Left forelimb (tissue), 1 donor: Measurements from ENCODE around the gene HESX1.

Experiments
- DNase-seq: peaks from one replicate; pipeline ENCODE4 v3.0.0-alpha.2; 2018; ENCODE audit warnings: low spot score

Gene HESX1

DNA sequence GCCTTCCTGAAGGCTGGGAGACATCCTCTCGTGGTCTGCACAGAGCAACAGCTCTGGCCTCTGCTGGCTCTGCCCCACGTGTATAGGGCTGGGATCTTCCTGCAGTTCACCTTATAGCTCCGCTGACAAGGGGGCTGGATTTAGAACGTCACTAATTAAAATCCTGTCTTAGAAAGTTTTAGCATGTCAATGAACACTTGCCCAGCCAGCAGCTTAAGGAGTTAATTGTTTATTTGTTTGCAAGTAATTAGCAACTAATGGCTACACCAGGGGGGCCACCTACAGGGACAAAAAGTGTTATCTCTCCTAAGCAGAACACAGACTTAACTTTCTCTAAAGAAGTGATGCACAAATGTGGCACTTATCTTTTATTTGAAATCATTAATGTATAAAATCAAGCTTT, at the start of gene HESX1:
Gene HESX1, minus strand, starts transcription at position 84 of the 403 bp plus-strand sequence. Its CDS starts 60 bp downstream, at position 24.
- DNase-seq, result no peak

DNA sequence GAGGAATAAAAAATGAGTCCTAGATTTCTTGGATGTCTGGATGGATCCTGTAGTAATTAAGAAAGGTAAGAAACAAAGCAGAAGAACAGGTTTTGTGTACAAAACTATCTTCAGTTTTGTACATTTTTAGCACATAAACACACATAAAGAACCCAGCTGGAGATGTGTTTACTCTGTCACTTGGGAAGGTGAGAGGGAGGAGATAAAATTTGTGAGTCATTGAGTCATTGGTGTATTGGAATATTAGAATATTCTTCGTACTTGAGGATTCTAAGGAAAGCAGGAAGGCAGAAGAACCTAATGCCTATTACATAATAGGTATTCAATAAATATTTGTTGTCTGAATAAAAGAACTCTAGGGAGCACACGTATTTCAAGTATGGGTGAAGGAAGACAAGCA, 45.2 kb upstream of the HESX1 start:
- no peak for DNase-seq

DNA sequence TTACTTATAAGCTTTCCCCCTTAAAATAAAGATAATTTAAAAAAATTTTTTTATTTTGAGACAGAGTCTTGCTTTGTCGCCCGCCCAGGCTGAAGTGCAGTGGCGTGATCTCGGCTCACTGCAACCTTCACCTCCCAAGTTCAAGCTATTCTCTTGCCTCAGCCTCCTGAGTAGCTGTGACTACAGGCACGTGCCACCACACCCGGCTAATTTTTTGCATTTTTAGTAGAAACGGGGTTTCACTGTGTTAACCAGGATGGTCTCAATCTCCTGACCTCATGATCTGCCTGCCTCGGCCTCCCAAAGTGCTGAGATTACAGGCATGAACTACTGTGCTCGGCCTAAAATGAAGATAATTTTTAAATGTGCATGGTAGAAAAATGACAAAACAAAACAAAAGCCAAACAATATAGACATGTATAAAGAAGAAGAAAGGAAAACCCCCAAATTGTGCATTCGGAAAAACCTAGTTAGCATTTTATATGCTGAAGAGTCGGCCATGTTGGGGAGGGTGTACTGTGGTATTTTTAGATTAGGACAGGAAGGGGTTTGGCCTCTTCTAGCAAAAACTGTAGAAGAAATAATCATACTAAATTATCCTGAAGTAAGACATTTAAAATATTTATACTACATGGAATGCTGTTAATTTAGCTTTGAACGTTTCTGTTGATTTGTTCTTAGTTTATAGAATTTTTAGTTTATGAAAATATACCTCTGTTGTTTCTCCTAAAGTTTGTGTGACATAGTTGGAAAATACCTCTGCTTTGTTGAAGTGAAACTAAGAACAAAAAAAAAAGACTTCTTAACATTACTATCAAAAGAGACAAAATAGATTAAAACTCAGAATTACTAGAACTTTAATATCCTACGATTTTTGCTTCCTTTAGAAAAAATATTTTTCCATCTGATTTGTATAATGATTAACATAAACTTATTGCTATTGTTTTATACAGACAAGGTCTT, 35.1 kb upstream of the HESX1 start:
- no peak for DNase-seq

DNA sequence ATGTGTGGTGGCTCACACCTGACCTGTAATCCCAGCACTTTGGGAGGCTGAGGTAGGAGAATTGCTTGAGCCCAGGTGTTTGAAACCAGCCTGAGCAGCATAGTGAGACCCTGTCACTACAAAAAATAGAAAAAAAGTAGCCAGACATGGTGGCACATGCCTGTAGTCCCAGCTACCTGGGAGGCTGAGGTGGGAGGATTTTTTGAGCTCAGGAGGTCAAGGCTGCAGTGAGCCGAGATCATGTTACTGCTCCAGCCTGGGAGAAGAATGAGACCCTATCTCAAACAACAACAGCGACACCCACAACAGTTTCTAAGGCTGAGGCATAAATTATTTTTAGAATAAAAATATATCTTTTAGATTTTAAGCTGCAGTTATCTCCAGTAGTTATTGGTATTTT, 34.0 kb upstream of the HESX1 start:
- no peak for DNase-seq

DNA sequence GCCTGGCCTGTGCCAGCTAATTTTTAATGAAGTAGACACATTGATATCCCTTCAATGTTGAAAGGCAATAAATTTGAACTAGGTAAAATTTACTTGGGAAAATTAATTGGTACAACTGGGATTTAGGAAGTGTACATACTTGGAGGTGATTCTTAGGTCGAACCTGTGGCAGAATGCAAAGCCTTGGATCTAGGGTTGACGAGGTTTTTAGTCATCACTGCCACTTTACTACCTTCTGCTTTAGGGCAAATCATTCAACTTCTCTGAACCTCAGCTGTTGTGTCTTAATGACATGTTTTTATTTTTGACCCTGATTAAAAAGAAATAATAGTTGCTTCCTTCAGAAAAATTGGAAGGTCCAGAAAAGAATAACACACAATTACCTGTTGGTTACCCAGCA, 30.2 kb upstream of the HESX1 start:
- DNase-seq, result no peak

DNA sequence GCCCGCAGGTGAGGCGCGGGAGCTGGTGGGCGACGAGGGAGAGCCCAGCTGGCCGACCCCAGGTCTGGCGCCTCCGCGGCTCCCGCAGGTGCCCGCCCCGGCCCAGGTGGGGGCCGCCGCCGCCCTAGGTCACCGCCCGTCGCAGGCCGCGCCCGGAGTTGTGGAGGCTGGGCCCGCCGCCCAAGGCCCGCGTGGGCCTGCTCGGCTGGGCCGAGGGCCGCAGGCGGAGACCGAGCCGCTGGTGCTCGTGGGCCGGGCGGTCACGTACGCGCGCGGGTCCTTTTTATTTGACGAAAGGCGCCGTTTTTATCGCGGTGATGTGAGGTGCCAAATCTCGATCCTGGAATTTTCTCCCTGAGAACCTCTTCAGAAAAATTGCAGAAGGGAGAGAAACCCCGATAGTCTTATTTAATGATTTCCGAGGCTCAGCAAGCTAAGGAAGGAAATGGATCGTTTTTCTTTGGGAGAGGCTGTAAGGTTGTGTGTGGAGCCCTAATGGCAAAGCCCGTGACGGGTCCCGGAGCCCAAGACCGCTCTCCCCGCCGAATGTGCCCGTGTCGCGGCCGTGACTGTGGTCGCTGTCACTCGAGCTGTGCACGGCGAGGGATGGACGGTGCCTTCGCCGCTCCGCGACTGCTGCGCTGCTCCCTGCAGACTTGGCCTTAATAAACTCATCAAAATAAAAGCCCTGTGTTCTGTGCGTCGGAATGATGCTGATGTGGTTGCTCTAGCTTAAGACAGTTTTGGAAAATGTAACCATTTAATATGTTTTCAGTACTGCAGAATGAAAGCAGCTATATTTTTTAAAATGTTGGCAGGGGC, 28.4 kb upstream of the HESX1 start:
- DNase-seq, result peak; percentile 76

DNA sequence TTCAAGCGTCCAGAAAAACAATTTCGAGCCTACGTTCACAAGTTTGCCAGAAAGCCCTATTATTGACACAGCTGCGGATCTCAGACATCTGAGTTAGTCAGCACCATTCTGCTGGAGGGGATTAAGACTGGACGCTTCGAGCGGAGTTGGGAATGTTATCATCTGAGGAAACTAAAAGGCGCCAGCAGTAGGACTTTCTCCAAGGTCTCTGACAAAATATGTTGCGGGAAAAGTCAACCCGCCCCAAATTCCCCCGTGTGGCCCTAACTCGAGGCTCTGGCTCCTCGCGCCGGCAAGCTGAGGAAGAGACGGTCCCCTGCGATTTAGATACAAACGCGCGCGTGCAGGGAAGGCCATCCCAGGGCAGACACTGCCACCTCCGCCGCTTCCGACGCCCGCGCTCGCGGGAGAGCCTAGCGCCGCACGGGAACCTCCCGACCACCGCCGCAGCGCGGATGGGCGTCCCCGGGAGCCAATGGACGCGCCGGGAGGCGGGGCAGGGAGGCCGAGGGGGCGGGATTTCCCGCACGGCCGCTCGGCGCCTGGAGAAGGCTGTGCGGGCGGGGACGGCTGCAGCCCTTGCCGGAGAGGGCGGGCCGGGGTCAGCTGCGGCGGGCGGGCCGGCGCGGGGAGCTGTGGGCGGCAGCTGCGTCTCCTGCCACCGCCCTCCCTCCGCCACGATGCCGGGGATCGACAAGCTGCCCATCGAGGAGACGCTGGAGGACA, 27.6 kb upstream of the HESX1 start, which contains the start of gene APPL1:
Gene APPL1, plus strand, starts transcription at position 526 of the 726 bp plus-strand sequence. Its CDS starts 155 bp downstream, at position 681.
- peak; percentile 97 for DNase-seq

DNA sequence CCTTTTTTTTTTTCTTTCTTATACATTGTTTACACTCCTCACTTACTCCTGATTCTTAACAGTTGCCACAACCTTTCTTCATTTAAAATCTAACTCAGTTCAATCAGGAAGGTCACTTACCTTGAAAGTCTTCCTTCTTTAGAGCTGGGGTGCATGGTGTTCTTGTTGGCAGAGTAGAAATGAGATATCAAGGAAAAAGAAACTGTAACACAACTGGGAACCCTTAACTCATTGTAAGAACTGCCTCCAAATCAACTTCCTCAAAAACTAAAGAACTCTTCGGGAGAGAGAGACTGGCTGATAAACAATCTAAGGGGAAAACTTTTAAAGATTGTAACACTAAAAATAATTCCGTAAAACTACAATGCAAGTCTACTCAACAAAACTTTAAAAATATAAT, 26.4 kb upstream of the HESX1 start:
- no peak for DNase-seq

DNA sequence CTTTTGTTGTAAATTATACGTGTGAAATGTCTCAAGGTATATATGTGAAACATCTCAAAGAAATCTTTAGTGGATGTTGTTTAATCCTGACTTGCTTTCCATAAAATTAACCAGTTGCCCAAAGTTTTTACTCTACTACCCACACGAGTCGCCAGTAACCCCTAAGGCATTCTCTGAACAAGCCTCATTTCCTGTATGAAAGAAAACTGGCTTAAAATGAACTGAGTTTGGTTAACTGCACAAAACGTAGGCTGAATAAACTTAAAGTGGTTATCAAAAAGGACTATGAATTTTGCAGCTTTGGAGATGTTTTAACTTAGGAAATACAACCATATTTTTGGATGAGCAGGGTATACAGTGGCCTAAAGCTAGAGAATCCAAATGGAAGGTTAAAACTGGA, 25.1 kb upstream of the HESX1 start:
- no peak for DNase-seq

DNA sequence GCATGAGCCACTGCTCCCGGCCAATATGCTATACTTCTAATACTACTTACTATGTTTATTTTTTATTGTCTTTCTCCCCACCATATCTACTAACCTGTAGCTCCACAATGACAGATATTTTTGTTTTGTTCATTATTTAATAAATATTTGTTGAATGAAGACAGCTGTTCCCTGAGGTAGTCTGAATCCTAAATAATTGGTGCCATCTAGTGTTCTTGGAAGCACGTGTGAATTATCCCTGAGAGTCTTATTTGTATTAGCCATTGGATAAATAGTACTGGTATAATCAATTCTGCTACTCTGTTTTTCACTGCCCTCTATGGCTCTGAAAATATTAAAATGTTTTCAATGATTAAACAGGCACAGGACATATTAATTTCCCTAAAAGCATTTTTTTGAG, 22.1 kb upstream of the HESX1 start:
- DNase-seq, result no peak

DNA sequence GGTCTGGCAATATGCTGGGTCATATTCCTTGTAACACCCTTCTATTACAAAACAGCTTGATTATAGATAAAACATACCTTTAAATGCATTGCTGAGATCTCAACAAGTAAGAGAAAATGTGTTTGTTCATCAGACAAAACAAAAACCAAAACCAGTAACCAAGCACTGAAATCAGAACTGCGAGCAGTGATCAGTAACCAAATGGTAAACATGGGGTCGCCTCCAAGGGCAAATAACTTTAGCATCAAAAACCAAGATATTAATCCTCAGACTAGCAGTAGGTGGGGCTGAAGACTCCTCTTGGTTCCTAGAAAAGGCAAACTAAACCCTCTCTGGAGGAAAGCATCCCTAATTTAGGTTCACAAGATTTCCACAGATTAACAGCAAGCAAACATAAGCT, 6.6 kb upstream of the HESX1 start:
- no peak for DNase-seq

DNA sequence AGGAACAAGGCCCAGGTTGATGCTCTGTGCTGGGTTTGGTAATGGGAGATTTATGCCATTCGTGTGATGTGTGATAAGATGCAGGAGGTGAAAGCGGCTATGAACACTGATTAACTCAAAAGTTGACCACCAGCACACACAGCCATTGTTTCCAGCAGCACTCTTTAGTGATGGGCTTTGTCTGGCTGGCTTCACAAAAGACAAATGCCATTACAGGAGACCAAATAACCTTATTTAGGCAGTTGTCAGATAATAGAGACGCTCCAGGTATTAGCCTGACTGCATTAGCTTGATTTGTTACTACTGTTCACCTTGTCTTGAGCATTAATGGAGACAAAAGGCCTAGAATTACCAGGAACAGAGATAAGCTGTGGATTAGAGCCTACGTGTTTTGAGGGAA, 5.1 kb downstream of the HESX1 start:
- no peak for DNase-seq

DNA sequence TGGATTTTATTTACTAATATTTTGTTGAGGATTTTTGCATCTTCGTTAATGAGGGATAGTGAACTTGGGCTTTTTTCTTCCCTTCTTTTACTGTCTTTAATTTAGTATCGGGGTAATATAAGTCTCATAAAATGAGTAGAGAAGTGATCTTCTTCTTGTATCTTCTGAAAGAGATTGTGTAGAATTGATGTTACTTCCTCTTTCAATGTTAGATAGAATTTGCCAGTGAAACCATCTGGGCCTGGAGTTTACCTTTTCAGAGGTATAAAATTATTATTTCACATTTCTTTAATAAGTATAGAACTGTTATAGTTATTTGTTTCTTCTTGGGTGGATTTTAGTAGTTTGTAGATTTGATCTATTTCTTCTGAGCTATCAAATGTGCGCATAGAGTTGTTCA, 7.8 kb downstream of the HESX1 start:
- DNase-seq, result no peak

DNA sequence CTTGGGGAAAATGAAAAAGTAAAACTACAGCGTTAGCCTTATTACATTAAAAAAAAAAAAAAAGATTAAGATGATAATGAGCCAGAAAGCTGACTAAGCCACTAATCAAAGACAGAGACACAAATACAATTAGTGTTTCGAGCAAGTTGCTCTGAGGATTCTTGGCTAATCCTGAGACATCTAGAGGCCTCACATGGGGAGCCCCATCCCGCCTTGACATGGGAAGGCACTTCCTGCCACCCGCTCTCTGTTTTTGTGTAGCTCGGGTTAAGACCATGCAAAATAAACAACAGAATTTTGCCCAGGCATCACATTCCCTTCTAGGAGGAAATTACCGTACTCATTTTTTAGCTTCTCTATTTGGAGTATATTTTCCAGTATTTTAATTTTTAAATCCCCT, 15.3 kb downstream of the HESX1 start:
- no peak for DNase-seq

DNA sequence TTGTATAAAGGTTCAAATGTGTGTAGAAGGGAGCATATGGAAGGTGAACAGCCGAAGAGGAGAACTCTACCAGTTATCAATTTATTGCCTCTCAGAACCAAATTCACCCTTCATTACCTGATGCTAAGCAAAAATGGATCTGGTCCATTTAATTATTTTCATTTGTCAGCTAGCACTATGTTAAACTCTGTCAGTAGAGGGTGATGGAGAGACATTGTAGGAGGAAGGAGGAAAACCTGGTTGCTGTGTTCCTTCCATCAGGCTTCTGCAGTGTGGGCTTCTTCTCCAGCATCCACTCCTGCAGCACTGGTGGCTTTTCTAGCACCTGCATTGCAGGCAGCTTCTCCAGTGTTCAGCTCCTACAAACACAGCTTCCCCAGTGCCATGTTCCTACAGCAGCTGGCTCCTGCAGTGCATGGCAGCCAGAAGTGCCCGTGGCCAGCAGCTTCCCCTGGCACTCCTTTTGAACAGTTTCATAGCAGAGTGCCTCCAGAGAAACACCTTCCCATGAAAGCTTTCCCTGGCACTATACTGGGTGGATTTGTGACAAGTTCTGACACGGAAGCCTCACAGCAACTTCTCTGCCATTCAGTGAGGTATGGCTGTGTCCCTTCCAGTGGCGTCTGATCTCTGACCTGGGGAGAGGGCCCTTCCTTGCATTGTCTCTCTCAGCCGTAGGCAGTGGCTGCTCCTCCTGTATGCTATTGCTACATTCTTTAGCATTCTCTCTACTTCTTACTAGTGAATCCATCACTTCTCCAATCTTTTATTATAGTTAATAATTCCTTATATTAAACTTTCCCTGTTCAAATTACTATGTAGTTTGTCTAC, 20.0 kb downstream of the HESX1 start:
- no peak for DNase-seq

DNA sequence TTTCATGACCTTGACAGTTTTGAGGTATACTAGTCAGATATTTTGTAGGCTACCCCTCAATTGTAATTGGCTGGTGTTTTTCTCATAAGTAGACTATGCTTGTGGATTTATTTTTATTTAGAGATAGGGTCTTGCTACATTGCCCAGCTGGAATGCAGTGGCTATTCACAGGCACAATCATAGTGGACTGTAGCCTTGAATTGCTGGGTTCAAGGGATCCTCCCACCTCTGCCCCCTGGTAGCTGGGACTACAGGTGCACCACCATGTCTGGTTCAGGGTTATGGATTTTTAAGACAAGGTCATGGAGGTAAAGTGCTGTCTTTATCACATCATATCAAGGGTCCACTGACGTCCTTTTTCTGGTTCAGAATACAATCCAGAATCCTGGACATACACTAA, 23.7 kb downstream of the HESX1 start:
- DNase-seq, result no peak

DNA sequence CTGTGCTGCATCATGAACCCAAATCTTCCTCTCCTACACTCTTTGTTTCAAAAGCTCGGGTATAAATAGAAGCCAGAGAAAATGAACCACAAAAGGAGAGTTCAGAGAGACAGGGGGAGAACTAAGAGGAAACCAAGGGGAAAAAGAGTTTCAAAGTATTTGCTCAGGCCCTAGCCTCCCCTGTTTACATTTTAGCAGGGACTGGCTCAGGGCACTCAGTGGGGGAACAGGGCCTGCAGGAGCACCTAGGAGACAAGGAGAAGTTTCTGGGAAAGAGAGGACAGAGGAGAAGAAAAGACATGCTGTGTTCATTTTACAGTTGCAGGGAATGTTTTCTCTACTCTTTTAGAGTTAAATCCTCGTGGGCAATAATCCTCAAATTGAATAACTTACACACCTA, 26.1 kb downstream of the HESX1 start:
- DNase-seq, result no peak

DNA sequence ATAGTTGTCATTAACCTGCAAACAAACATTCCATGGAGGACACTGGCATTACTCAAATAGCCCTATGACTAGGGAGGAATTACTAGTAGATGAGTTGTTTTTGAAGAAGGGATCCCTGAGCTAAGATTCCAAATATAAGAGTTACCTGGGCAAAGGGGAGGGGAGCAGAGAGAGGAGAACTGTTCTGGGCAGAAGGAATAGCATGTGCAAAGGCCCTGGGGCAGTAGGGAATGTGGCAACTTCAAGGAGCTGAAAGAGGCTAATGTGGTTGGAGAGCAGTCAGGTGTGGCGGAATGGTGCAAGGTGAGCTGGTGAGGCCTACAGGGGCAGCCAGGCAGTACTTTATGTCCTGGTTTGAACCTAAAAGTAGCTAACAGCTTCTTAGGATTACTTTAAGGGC, 28.8 kb downstream of the HESX1 start:
- no peak for DNase-seq

DNA sequence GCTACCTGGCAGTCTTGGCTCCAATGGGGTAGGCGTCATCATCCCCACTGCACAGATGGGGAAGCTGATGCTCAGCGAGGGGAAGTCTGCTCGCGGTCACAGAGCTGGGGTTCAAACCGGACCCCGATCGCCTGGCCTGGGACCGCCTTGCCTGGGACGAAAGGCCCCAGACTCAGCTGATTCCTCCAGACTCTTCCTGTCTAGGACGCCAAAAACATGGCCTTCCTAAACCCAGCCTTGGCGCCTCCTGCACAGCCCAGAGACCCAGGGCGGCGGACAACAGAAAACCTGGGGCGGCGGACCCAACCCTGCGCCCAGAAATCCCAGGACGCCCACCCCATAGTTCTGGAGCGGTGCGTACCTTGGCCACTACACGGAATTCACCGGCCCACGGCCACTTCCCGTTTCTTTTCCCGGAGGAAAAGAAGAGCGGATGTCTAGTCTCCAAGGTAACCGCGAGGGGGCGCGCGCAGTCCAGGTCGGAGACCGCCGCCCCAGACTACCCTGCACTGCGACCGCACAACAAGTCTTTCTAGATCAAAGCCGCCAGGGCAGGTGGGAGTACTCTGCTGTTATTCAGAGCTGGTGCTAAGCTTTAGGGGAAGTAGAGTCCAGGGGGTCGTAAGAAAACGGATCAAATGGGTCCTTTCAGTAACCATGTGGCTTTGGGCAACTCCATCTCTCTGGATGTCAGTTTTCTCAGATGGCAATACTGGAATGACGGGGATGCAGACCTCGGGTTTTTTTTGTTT, 29.7 kb downstream of the HESX1 start:
- peak; percentile 89 for DNase-seq

DNA sequence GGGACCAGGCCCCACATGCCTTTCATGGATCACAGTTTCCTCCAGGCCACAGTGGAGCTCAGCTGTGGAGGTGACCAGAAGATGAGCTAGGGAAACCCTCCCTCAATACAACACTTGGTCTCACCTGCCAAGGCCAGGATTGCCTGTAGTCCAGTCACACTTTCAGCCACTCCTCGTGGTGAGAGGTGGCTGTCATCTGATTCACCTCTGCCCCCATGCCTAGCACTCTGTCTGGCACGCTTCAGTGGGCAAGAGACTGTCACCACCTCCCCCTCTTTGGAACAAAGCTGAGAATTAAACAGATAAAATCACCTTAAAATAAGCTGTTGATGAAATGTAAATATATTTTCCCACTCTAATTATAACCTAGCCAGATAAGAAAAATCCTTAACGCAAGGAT, 30.7 kb downstream of the HESX1 start:
- no peak for DNase-seq

DNA sequence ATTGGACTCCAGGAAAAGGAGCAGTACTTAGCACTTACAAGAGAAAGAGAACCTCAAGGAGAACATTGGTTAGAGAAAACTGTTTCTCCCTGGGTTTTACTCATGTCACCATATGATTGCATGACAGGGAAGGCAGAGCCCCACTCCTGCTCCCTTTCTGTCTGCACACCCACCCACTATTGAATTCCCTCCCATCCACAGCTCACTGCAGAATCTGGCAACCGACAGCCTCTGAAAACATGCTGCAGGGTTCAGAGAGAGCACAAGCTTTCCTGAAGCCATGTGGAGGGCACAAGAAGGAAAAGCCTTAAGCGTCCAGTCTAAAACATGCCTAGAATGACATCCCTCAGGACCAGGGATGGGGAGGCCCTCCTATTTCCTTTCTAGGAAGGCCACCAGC, 31.6 kb downstream of the HESX1 start:
- no peak for DNase-seq
